Hindlimb muscle (tissue), 1 donor: ENCODE results near the gene SLX1A. TPM values are rescaled to one million over a fixed set of nuclear protein-coding genes. Genes with fewer than 3 reads are reported as not detected.
"Not testable (repeated sequence)": the region's sequence is repeated elsewhere in the genome, so short reads cannot be mapped to it uniquely, and the experiment has no call there.

ENCODE experiments used
- DNase-seq: peaks from one replicate; pipeline ENCODE4 v3.0.0-alpha.2; 2013
- polyA plus RNA-seq: library from polyadenylated mRNA; unstranded; fragments of 120-200 nt; gene quantifications from one replicate; pipeline ENCODE4 v1.2.1, GENCODE V29; 2013; ENCODE audit not compliant: insufficient read length

SLX1A gene
- polyA plus RNA-seq, 1 donor: 17.2 TPM

DNA sequence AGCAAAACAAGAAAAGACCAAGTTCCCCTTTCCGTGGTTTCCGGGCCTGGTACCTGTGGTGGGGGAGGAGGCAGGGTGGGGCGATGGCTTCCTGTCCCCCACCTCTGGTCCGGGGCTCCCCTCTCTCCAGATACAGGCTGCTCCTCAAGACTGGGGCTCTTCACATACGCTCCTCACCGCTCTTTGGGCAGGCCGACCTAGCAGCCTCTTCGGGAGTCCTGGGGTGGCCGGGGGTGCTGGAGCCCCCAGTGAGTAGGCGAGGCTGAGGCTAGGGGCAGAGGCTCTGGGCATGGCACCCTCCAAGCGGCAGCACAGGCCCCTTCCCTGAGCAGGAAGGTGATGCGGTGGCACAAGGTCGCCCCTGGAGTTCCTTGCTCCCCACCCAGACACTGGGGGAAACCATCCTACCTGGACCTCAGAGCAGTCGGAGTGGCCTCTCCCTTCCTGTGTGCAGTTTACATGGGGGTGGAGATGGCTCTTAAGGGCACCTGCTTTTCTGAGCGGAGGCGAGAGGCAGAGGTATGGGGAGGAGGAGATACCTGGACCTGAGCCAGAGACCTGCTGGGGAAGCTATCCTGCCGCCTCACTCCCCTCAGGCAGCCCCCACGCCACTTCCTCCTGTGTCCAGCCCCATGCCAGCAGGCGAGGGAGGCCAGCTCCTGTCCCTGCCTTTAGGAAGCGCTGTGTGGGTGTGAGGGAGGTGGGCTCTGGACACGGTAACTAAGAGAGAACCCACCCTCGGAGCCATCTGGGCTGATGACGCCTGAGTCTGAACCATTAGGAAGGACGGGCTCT, 9.4 kb upstream of the SLX1A start:
- no peak for DNase-seq

DNA sequence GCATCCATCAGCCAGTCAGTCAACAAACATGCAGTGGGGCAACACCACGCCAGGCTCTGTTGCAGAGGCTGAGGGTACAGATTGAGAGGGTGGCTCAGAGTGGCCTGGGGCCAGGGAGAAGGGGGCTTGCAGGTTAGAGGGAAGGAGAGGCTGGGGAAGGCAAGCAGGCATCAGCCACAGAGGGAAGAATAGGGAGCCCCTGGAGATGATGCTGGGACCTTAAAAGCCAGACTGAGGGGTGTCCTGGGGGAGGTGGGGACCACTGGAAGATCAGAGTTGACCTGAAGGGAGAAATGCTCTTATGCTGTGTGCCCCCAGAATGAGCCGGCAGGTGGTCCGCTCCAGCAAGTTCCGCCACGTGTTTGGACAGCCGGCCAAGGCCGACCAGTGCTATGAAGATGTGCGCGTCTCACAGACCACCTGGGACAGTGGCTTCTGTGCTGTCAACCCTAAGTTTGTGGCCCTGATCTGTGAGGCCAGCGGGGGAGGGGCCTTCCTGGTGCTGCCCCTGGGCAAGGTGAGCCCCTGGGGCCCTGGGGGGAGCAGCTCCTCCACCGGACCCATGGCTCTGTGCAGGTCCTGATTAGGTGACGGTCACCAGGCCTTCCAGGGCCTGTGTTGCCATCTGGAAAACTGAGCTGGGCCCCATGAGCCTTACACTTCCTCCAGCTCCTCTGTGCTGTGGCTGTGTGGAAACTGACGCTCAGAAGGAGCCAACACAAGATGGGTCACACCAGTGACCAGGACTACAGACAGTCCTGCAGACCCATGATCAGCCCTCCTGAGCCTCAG, 8.6 kb upstream of the SLX1A start:
- DNase-seq: no peak

DNA sequence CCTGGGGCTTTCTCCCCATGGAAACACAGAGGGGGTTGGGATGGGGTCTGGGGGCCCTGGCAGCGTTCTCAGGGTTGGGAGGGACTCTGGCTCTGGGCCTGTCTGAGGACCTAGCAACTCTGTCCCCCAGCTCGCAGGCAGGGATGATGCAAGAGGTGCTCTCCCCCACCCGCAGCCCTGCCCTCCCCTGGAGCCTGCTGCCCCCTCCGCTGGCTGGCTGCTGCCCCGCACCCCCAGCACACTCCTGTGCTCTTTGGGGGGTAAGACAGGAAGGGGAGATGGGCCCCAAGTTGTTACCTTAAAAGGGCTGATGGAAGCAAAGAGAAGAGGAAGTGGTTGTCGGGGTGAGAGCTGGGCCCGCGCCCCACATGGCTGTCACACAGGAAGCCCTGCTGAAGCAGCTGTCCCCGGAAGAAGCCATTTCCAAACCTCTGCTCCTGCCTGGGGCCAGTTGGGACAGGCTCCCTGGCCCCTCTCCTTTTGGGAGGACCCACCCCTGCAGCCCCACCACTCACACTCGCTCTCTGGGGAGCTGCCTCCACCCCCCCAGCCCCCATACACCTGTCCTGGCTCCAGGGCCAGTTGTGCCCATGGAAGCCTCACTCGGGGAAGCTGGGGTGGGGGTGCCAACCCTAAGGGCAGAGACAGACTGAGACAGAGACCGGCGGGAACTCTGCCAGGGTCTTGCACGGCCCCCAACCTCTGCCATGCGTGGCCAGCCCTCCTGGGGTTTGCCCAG, 7.8 kb upstream of the SLX1A start:
- no peak for DNase-seq

DNA sequence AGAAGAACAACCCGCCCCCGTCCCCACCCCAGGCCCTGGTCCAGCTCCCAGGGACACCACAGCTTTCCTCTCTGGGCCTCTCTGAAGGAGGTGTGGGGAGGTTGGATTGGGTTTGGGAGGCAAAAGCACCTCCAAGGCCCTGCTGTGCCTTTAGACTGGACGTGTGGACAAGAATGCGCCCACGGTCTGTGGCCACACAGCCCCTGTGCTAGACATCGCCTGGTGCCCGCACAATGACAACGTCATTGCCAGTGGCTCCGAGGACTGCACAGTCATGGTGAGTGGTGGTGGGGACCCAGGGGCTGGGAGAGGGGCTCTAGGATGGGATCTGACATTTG, 7.3 kb upstream of the SLX1A start:
- DNase-seq: no peak

DNA sequence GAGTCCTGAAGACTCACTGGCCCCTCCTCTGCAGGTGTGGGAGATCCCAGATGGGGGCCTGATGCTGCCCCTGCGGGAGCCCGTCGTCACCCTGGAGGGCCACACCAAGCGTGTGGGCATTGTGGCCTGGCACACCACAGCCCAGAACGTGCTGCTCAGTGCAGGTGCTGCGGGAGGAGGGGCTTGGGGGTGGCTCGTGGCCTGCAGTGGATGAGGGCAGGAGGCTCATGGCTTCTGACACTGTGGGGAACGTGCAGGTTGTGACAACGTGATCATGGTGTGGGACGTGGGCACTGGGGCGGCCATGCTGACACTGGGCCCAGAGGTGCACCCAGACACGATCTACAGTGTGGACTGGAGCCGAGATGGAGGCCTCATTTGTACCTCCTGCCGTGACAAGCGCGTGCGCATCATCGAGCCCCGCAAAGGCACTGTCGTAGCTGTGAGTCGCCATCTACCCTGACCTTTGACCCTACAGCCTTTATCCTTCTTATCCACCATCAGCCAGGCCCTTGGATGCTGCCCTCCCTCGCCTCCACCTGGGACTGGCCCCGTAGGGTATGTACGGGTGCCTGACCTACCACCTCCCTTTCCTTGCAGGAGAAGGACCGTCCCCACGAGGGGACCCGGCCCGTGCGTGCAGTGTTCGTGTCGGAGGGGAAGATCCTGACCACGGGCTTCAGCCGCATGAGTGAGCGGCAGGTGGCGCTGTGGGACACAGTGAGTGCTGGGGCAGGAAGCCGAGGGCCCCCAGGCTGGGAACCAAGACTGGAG, 6.7 kb upstream of the SLX1A start:
- no peak for DNase-seq

DNA sequence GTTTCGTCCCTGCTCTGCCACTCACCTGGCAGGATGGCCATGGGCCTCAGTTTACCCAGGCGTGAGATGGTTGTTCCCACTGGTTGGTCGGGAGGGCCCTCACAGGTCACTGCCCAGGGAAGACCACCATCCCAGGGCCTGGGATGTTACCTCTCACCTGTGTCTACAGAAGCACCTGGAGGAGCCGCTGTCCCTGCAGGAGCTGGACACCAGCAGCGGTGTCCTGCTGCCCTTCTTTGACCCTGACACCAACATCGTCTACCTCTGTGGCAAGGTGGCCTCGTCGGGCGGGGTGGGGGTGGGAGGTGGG, 6.2 kb upstream of the SLX1A start:
- no peak for DNase-seq

DNA sequence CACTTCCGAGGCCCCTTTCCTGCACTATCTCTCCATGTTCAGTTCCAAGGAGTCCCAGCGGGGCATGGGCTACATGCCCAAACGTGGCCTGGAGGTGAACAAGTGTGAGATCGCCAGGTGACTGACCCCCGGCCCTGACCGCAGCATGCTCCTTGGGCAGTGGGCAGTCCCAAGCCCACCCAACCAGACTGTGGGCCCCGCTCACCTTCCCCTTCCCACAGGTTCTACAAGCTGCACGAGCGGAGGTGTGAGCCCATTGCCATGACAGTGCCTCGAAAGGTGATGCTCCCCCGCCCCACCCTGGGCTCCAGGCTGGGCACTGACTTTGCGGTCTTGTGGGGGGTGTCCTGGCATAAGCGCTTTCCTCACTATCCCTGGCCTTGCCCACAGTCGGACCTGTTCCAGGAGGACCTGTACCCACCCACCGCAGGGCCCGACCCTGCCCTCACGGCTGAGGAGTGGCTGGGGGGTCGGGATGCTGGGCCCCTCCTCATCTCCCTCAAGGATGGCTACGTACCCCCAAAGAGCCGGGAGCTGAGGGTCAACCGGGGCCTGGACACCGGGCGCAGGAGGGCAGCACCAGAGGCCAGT, 5.6 kb upstream of the SLX1A start:
- DNase-seq: no peak

DNA sequence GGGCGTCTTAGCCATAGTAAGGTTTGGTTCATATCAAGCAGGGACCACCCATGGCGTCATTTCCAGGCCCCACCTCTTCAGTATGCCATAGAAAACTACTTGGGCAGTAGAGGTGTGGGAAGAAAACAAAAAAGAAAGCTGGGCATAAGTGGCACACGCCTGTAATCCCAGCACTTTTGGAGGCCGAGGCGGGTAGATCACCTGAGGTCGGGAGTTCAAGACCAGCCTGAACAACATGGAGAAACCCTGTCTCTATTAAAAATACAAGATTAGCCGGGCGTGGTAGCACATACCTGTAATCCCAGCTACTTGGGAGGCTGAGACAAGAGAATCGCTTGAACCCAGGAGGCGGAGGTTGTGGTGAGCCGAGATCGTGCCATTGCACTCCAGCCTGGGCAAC, 2.5 kb upstream of the SLX1A start:
- DNase-seq: not testable (repeated sequence)

DNA sequence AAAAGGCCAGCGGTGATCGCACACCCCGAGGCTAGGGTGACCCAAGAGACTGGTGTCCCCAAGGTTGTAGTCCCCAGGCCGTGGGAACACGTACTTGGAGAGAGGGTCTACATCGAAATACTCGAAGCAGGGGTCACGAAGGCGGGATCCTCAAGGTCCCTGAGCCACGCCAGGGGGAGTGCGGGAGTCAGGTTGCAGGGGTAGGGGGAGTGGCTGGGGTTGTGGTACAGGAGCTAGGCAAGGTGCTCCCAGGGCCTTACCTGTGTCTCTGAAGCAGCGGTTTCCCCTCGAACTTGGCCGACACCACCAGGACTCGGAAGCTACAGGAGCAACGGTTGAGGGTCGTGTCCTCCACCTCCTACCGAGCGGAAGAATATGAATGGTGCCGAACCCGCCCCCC, 577 bp upstream of the SLX1A start:
- not testable (repeated sequence) for DNase-seq

DNA sequence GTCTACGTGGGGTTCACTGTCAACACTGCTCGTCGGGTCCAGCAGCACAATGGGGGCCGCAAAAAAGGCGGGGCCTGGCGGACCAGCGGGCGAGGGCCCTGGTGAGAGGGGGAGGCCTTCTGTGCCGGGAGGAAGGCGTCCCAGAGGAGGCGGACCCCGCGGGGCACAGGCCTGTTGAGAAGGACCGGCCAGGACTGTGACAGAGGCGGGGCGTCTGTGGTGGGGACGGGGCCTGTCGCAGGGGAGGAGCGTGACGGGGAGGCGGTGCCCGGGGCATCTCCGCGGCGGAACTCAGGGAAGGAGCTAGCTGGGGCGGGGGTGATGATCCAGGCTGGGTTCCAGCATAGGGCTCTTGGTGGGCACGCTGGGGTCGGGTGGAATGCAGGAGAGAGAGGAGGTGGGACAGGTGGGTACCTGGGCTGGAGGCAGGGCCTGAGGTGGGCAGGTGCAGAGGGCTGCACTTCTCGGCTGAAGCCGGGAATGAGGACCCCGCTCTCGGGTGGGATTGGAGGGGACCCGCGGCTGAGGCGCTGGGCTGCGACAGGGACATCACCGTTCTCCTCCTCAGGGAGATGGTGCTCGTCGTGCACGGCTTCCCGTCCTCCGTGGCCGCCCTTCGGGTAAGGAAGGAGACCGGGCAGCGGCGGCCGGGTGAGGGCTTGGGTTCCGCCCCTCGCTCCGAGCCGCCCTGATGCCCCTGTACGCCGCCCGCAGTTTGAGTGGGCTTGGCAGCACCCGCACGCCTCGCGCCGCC, 674 bp downstream of the SLX1A start:
- not testable (repeated sequence) for DNase-seq

DNA sequence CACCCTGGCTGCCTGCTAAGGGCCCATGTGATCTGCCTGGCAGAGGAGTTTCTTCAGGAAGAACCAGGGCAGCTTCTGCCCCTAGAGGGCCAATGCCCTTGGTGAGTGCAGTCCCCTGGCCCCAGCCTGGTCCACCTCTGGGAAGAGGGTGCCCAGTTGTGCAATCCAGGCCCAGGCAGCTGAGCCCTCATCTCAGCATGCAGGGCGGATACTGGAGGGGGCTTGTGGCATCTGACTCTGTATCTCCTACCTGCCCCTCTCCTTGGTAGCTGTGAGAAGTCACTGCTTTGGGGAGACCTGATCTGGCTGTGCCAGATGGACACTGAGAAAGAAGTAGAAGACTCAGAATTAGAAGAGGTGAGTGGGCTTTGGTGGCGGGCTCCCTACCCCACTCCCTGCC, 3.3 kb downstream of the SLX1A start:
- not testable (repeated sequence) for DNase-seq

DNA sequence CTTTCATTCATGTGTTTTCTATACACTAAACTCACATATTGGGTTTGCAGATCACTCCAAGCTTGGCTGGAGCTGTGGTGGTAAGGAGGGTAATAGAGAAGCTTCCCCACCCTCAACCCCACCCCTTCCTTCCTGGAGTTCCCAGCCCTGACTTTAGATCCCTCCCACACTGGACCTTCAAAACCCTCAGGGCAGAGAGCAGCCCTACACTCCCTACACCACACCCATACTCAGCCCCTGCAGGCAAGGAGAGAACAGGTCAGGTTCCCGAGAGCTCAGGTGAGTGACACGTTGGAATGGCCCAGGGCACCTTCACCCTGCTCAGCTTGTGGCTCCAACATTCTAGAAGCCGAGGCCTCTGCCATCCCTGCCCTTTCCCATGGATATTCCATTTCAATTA, 5.4 kb downstream of the SLX1A start, which contains the start of gene SULT1A3:
Gene SULT1A3, plus strand, starts transcription at position 207 of the 400 bp plus-strand sequence. CDS start 1,474 bp downstream, outside the sequence.
- DNase-seq: not testable (repeated sequence)

DNA sequence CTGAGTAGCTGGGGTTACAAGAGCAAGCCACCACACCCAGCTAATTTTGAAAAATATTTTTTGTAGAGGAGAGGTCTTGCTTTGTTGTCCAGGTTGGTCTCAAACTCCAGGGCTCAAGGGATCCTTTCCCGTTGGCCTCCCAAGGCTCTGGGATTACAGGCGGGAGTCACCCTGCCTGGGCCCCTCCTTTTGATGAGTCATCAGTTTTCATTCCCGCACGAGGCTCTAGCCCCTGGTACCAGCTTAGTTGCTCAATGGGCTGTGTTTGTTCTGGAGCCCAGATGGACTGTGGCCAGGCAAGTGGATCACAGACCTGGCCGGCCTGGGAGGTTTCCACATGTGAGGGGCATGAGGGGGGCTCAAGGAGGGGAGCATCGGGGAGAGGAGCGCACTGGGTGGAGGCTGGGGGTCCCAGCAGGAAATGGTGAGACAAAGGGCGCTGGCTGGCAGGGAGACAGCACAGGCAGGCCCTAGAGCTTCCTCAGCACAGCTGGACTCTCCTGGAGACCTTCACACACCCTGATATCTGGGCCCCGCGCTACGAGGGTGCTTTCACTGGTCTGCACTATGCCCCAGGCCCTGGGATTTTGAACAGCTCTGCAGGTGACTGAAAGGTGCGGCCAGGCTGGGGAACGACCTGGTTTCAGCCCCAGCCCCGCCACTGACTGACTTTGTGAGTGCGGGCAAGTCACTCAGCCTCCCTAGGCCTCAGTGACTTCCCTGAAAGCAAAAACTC, 6.1 kb downstream of the SLX1A start:
- DNase-seq: not testable (repeated sequence)

DNA sequence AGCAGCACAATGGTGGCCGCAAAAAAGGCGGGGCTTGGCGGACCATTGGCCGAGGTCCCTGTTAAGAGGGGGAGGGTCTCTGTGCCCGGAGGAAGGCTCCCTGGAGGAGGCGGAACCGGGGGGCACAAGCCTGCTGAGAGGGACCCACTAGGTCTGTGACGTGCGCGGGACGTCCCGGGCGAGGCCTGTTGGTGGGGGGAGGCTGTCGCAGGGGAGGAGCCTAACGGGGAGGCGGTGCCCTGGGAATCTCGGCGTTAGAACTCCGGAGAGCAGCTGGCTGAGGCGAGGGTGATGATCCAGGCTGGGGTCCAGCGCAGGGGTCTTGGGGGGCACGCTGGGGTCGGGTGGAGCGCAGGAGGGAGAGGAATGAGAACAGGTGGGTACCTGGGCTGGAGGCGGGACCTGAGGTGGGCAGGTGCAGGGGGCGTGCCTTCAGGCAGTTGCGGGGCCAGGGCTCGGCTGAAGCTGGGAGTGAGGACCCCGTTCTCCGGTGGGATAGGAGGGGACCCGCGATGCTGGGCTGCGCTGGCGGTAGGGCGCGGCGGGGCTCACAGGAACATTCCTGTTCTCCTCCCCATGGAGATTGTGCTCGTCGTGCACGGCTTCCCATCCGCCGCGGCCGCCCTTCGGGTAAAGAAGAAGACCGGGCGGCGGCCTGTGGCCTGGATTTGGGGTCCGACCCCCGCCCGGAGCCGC, 12.0 kb downstream of the SLX1A start:
- not testable (repeated sequence) for DNase-seq

DNA sequence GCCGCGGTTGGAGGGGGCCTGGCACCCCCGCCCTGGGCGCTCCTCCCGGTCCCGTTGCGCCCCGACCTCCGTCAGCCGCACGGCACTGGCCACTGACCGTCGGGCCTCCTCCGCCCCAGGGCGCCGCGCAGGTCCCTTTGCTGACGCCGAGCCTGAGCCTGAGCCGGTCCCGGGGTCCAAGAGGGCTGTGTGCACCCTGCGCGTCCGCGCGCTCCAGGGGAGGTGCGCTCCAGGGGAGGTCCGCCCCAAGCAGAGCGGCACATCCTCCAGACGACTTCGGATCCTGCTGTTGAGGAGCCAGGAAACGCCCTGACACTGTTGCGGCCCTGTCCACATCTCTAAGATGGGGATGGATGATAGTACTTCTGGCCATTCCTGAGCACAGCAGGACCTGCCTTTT, 12.6 kb downstream of the SLX1A start:
- not testable (repeated sequence) for DNase-seq

DNA sequence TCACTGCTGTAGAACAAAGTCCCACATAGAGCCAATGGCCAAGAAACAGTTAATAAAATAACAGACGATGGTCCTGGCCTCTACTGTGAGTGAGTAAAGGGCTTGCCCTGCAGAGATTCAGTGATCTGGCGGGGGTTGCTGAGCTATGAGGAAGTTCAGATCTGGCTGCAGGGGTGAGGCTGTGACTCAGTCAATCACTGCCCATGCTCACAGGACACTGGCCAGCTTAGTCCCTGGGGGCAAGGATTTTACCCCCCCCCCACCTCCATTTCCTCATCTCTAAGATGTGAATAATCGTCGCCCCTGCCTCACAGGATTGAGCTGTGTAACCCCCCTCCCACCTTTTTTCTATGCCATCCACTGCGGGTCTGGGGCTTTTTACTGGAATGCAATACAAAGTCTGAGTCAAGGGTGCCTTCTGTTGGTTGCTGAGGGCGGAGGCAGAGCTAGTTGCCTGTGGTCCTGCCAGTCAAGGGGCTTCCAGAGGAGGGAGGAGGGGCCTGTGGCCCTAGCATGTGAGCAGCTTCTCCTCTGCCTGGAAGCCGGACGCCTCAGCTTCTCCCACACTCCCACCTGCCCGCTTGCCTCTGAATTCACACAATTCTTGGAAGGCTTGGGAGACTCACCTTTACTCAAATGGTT, 13.5 kb downstream of the SLX1A start:
- not testable (repeated sequence) for DNase-seq

DNA sequence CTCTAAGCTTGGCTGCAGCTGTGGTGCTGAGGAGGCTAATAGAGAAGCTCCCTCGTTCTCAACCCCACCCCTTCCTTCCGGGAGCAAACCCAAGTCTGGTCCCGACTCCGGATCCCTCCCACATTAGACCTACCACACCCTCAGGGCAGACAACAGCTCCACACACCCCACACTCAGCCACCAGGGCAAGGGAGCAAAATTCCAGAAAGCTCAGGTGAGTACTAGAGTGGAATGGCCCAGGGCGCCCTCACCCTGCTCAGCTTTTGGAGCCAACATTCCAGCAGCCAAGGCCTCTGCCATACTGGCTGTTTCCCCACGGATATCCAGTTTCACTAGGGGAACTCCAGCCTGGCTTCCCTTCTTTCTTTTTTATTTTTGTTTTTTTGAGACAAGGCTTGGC, 15.4 kb downstream of the SLX1A start:
- not testable (repeated sequence) for DNase-seq

DNA sequence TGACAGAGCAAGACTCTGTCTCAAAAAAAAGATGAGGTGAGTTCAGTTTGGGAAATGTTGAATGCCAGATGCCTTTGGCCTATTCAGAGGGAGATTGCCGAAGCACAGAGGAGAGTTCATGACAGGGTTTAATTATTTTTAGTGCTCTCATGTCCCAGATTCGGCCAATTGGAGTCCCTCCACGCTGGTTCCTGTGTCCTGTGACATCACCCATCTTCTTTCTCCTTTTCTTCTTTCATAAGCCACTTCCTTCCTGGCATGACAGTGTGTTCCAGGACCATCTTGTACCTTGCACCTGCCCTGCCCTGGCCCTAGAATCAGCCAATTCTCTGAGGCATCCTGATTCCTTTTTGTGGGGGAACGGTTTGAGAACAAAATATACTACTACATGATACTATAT, 17.7 kb downstream of the SLX1A start:
- not testable (repeated sequence) for DNase-seq

DNA sequence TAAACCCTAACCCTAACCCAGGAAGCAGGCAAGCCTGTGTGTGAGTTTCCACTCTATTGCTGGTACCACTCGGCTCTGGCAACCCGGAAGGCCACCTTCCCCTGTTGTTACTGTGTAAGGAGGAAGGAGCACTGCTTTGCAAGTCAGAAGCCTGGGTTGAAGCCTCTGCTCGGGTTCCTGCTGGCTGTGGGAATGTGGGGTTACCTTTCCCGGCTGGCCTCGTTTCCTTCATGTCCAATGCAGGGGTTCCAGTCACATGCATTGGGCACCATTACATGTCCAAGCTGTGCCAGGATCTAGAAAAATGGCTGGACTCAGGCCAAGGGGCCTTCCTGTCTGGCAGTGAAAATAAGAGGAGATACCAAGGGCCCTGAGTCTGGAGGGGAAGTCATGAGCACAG, 23.4 kb downstream of the SLX1A start:
- DNase-seq: not testable (repeated sequence)
